Activated CD4-positive, alpha-beta T cell treated with anti-CD3 and anti-CD28 coated beads for 24 hours (primary cell): ENCODE data around the gene SERTAD2.

Experiments used
- DNase-seq, 2 donors: peaks; one replicate each; pipeline ENCODE4 v3.0.0-alpha.2; 2020; ENCODE audit warnings: low read depth in 2 of 2

SERTAD2 gene

GRCh38 chr2:64629329-64629781 lies 24.4 kb downstream of the SERTAD2 start:
- DNase-seq = no peak

DNA sequence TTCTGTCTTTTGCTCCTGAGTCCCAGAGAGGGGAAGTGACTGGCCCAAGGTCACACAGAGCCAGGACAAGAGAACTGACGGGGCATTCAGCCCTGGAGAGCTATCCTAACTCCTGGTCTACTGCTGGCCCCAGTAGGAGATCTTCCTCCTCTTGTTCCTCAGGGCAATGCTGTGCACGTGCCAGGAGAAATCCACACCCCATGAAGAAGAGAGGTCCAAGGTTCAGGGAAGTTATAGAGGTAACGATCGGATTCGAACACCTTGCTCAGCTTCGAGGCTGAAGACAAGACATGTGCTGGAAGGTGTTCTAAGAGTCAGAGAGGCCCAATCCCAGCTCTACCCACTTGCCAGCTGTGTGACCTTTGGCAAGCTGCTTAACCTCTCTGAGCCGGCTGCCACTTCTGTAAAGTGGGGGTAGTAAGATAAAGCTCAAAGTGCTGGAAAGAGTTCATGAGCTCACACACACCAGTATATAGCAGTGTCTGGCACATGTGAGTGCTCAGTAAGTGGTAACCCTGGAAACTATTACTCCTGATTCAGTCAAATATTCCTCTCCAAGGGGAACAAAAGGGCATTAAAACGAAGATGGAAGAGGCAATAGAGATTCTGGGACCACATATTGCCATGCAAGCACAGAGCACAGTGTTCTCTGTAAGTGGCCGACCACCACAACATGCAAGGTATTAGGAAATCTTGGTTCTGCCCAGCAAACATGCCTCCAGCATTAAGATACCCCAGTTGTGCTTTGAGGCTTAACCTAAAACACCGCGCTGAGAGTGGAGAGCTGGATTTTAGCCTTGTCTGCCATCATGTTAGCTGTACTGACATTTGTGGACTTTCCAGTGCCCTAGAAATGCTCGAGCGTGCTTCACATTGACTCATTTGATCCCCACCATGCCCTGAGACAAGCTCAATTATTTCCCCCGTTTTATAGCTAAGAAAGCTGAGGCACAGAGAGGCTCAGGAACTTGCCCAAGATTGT lies 25.6 kb downstream of the SERTAD2 start:
- DNase-seq = no peak

- no peak for DNase-seq
These were observed 26.6 kb downstream of the SERTAD2 start for GRCh38 chr2:64626963-64627760.

GRCh38 chr2:64626146-64626809 lies 27.4 kb downstream of the SERTAD2 start:
- DNase-seq = no peak

- DNase-seq = no peak
These were observed 28.2 kb downstream of the SERTAD2 start for GRCh38 chr2:64625299-64626145.

GRCh38 chr2:64624862-64625261 lies 28.9 kb downstream of the SERTAD2 start:
- DNase-seq = no peak

- DNase-seq = no peak
These were observed 29.6 kb downstream of the SERTAD2 start for GRCh38 chr2:64624108-64624610.

DNA sequence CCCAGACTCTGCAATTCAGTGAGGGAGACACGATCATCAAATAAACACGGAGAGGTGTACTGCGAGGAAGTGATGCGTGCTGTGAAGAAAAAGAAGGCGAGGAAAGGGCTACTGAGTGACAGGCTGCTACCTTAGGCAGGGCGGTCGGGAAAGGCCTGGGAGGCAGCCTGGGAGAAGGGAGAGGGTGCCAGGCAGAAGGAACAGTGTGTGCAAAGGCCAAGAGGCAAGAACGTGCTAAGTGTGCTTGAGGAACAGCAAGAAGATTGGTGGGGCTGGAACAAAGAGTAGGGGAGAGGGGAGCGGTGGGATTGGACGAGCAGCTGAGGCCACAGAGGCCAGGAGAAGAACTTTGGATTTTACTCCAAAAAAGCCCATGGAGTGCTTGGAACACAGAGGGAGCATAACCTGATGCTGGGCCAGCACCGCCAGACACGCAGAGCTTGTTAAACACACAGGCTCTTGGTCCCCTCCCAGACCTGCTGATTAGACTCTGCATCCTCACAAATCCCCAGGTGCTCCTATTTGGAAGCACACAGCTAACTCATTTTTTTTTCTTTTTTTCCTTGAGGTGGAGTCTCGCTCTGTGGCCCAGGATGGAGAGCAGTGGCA lies 30.4 kb downstream of the SERTAD2 start:
- no peak for DNase-seq

- DNase-seq = no peak
These were observed 31.1 kb downstream of the SERTAD2 start for GRCh38 chr2:64622443-64623241.

DNA sequence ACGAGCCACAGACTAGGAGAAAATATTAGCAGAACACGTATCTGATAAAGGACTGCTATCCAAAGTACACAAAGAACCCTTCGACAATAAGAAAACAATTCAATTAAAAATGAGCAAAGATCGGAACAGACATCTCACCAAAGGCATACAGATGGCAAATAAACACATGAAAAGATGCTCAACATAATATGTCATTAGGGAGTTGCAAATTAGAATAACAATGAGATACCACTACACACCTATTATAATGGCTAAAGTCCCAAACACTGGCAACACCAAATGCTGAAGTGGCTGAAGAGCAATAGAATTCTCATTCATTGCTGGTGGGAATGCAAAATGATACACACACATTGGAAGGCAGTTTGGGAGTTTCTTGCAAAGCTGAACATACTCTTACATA lies 33.1 kb downstream of the SERTAD2 start:
- DNase-seq = no peak

- no peak for DNase-seq
These were observed 36.0 kb downstream of the SERTAD2 start for GRCh38 chr2:64617631-64618151.

- DNase-seq = no peak
These were observed 37.7 kb downstream of the SERTAD2 start for GRCh38 chr2:64615844-64616536.

DNA sequence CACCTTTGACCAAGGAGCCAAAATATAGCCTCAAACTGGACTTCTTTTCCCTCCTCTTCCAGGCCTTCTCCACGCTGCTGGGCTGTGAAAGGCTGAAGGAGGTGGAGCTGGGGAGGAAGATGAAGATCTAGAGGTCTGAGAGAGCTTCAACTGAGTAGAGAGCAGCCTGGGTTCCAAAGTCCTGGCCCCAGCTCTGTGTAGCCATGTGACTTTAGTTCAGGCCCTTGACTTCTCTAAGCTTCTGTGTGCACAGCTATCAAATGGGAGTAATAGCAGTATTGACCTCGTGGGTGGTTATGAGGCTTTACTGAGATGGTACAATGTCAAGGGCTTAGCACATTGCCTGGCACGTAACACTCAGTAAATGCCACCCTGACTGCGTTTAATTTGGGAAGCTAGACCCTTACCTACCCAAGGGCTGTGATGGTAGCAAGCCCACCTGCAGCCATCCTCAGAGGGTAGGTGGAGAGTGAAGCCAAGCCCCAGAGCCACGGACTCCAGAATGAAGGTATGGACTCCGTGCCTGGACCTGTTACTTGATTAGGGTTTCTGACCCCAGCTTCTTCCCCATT lies 38.4 kb downstream of the SERTAD2 start:
- no peak for DNase-seq

DNA sequence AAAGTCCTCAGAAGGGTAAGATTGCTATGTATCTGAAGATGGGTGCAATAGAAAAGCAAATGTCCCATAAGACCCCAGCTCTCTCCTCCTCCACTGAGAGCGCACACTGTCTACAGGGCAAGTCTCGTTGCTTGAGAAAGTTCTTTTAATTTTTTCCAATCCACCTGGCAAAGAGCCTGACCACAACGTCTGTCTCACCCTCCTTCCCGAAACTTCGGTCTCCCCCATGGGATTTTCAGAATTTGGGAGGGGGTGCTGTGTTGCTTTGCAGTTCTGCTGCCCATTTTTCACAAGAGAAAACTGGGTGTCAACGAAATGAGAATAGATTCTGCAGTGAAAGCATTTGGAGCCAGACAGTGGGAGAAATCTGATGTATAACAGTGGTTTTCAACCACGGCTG lies 40.4 kb downstream of the SERTAD2 start:
- DNase-seq = no peak

DNA sequence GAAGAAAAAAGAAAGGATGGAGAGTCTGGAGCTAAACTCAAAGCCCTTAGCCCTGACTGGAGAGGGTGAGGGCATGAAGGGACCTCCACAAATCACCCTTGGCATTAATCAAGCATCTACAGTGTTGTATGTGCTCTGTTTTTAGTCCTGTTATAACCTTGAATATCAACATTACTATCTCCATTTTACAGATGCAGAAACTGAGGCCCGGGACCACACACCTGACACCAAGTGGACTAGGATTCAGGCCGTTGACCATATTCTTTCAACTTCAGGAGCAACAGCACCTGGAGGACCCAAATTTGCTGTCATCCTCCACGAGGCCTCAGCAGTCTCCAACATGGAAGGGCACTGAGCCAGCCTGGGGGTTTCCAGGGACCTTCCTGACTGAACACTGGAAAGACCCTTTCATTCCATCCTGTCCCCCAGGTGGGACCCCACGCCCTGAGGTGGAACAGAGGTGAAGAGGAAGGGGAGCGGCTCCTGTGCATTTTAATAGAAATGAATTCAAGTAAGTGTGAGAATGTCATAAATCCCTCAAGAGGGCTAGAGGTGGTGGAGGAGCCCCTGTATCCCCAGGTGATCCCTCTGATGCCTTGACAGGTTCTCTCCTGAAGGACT lies 41.0 kb downstream of the SERTAD2 start:
- DNase-seq = no peak

DNA sequence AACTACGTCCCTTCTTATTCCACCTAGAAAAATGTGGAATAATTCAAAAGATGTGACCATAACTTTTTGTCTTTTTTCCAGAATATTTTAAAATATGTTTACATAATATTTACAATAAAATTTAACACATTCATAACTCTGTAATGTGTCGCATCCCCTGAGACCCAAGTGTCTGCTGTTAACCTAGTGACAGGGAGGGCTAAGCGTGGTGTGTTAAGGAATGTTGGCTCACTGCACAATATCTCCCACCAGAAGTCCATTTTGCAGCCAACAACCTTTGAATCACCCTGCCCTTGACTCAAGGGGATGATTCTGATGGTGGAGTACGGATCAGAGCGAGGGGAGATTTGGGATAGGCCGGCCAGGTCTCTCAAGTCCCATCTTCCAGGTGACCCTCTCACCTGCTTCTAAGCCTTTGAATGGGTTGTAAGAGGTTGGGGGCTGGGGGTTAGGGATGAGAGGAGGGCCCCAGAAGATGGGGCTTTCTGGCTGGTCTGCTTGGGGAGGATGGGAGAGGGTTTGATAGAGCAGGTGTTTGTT lies 43.3 kb downstream of the SERTAD2 start:
- DNase-seq = no peak

DNA sequence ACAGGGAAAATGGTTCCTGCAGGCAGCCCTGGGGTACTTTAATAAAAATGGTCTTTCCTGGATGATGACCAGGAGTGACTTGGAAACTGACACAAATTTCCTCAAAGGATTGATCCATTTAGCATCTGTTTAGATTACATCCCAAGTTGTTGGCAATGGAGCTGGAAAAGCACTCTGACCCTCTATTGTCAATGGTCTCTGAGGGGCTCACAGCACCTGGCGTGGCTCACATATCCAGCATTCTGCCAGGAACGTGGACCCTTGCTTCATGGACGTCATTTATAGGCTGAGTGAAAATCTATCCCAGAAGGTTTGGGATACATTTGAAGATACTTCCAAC lies 43.8 kb downstream of the SERTAD2 start:
- DNase-seq = no peak
